Middle frontal gyrus (tissue), 1 donor: ENCODE data around the gene CEP192.
"Not testable (repeated sequence)": the region's sequence is repeated elsewhere in the genome, so short reads cannot be mapped to it uniquely, and the experiment has no call there.

Experiments
- DNase-seq: peaks from one replicate; pipeline ENCODE4 v3.0.0-alpha.2; 2015; ENCODE audit warnings: low spot score; ENCODE audit errors: extremely low spot score

Gene CEP192

DNA sequence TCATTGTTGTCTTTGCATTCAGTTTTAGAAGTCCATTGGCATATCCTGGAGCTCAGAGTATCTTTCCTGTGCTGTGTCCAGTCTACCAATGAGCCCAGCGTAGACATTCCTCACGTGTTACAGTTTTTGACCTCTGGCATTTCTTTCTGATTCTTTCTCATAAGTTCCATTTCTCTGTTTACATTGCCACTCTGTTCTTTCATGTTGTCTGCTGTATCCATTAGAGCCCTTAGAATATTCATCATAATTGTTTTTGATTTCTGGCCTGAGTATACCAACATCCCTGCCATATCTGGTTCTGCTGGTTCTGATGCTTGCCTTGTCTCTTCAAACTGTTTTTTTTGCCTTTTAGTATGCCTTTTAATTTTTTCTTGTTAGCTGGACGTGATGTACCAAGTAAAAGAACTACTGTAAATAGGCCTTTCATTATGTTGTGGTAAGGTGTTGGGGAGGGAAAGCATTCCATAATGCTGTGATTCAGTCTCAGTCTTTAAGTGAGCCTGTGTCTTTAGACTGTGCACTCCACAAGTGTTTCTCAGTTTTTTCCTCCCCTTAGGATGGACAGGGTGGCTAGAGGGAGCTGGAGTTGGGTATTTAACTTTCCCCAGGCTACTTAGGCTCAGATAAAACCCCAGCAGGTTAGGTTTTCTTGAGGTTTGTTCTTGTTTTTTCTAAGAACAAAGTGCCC is 35.6 kb downstream of the CEP192 start:
- no peak for DNase-seq

GRCh38 chr18:13028869-13029268 is 37.7 kb downstream of the CEP192 start:
- no peak for DNase-seq

DNA sequence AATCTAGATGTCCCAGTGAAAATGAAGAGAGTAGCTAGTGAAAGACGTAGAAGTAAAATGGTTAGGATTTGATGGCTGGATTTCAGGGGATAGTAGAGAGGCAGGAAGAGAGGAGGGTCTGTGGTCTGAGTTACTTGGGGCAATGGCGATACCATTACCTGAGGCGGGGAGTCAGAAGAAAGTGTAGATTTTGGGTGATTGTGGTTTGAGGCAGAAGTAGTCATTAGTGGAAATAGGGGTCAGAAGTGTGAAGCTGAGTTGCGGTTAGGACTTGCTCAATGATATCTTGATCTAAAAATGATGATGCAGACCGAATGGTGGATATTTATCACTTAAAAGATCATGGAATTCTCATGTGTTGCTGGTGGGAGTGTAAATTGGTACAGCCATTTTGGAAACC is 41.0 kb downstream of the CEP192 start:
- DNase-seq, result no peak

- DNase-seq, result no peak
Observed at GRCh38 chr18:13035249-13035914, 44.2 kb downstream of the CEP192 start.

- DNase-seq, result no peak
Observed at GRCh38 chr18:13036622-13037320, 45.6 kb downstream of the CEP192 start.

DNA sequence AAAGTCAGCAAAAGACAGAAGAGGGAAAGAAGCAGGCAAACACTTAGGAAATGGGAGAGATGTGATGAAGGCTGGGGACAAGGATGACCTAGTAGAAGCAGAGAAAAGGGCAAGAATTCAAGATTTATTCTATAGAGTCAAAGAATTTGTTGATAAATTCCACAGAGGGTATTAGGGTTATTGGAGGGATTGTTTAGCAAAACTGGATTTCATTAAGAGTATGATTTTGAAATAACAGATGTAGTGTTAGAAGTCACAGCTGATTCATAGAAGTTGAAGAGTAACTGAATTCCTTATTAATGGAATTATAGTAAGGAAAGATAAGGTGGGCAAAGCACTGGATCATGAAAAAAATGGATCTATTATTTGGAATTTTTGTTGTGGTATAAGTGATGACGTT is 48.6 kb downstream of the CEP192 start:
- DNase-seq, result no peak

- no peak for DNase-seq
Observed at GRCh38 chr18:13043066-13043465, 51.9 kb downstream of the CEP192 start.

DNA sequence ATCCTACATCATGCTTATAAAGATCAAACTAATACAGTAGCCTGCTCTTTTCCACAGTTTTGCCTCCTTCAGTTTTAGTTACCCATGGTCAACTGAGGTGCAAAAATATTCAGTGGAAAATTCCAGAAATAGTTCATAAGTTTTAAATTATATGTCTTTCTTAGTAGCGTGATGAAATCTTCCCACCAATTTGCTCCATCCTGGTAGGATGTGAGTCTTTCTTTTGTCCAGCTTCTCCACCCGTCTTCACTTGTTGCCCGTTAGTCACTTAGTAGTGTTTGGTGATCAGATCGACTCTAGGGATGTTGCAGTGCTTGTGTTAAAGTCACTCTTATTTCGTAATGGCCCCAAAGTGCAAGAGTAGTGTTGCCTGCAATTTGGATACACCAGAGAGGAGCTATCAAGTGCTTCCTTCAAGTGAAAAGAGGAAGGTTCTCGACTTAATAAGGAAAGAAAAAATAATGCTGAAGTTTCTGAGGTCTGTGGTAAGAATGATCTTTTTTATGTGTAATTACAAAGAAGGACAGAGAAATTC is 57.0 kb downstream of the CEP192 start:
- DNase-seq, result no peak

DNA sequence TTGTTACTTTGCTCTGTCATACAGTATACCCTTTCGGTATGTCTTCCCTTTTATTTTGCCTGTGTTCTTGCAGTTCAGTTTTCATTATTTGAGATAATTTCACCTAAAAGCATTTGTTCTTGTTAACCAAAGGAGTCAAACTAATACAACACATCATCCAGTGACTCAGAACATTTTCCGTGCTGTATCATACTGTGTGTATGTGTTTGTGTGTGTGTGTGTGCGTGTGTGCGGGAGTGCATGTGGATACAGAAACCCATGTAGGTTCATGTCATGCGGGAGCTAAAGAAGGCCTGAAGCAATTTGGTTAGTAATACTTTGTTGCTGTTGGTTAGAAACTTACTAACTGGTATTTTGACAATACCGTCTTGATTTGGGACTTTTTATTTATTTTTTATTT is 60.0 kb downstream of the CEP192 start:
- no peak for DNase-seq

GRCh38 chr18:13051950-13052349 is 60.8 kb downstream of the CEP192 start:
- no peak for DNase-seq

- no peak for DNase-seq
Observed at GRCh38 chr18:13054336-13054735, 63.2 kb downstream of the CEP192 start.

DNA sequence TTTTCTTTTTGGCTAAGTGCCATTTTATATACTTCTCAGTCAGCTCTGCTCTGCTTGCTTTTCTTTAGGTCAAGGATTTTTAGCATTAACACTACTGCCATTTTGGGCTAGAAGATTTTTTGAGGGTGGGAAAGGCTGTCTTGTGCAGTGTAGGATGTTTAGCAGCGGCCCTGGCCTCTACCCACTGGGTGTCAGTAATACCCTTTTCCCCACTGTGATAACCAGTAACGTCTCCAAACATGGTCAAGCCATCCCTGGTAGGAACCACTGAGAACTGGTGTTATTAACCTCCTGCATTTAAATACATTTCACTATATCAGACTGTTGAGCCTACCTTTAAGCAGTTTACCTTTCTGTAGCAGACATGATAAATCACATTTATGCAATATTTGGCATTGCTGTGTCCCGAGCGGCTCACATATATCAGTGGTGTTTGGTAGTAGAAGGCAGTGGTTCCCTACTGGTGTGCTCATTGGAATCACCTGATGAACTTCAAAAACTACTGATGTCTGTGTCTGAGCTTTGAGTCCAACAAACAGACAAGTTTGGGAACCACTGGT is 70.5 kb downstream of the CEP192 start:
- DNase-seq, result no peak

DNA sequence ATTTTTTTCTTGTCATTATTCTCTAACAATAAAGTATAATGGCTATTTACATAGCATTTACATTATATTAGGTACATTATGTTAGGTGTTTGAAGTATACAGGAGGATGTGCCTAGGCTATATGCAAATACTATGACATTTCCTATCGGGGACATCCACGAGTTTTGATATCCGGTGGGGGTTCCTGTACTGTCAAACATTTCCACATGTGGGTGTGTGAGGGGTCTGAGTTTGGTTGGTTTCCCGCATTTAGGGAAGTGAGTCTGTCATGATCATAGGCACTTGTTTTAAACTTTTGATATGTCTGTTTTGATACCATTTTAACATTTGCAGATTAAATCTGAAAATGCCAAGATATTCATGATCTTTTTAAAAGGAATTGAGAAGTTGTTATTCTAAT is 76.0 kb downstream of the CEP192 start:
- DNase-seq, result no peak

DNA sequence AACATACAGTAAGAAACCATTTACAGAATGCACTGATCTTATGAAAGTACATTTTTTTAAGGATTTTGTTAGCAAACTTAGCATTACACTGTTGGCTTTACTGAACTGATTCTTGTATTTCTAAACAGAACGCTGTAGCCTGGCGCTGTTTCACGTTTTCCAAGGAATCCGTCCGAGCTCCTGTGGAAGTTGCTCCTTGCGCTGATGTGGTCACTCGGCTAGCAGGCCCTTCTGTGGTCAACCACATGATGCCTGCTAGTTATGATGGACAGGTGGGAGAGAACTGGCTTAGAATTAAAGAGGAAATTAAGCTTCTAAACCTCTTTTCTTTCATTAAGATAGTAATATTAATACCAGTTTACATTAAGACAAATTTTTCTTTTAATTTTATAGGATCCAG is 76.8 kb downstream of the CEP192 start:
- DNase-seq, result no peak

DNA sequence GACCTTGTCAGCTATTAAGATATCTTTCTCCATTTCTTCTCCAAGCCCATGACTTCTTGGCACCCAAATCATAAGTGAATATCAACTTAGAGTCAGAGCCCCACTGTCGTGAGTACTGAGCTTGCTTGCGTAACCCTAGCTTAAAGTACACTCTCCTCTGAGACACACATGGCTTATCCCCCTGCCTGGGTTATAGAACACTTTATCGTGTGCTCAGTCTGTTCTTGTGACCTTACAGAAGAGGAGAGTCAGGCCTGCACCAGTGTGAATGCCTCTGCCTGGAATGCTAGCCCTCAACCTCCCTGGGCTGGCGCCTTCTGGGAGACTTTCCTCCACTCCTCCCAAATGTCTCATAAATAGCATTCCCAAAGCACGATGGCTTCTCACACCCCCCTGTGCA is 79.3 kb downstream of the CEP192 start:
- no peak for DNase-seq

GRCh38 chr18:13076886-13077285 is 85.7 kb downstream of the CEP192 start:
- DNase-seq, result no peak

- no peak for DNase-seq
Observed at GRCh38 chr18:13077473-13077872, 86.3 kb downstream of the CEP192 start.

DNA sequence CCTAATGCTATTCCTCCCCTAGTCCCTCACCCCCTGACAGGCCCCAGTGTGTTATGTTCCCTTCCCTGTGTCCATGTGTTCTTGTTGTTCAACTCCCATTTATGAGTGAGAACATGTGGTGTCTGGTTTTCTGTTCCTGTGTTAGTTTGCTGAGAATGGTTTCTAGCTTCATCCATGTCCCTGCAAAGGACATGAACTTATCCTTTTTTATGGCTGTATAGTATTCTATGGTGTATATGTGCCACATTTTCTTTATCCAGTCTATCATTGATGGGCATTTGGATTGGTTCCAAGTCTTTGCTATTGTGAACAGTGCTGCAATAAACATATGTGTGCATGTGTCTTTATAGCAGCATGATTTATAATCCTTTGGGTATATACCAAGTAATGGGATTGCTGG is 86.9 kb downstream of the CEP192 start:
- not testable (repeated sequence) for DNase-seq

GRCh38 chr18:13086906-13087305 is 95.7 kb downstream of the CEP192 start:
- no peak for DNase-seq

- no peak for DNase-seq
Observed at GRCh38 chr18:13095466-13095865, 104.3 kb downstream of the CEP192 start.

- no peak for DNase-seq
Observed at GRCh38 chr18:13096232-13096631, 105.1 kb downstream of the CEP192 start.

DNA sequence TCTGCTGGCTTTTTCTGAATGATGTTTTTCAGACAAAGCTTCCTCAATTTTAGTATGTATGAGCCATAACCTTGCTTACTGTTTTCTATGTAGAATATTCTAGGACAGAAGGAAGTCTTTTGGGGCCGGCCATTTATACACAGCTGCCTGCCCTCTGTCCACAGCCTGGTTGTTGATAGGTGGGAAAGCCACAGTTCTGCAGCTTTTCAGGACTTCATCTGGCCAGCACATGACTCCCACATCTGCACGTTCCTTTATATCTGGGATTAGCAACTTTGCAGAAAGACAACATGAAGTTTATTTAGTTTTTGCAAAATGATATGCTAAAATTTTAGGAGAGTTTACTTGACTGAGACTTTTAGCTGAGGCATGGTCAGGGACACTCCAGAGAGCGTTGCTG is 105.6 kb downstream of the CEP192 start:
- DNase-seq, result no peak
